HG03095 (cell line): Measurements from ENCODE around the gene LGALS7B.
"Not testable (repeated sequence)": the region's sequence is repeated elsewhere in the genome, so short reads cannot be mapped to it uniquely, and the experiment has no call there.

ENCODE experiments used
- ATAC-seq: cut with Tn5 transposase; IDR thresholded peaks from one replicate; pipeline ENCODE4 v1.9.1; 2021; ENCODE audit warnings: moderate library complexity; ENCODE audit not compliant: unreplicated experiment

LGALS7B gene

DNA sequence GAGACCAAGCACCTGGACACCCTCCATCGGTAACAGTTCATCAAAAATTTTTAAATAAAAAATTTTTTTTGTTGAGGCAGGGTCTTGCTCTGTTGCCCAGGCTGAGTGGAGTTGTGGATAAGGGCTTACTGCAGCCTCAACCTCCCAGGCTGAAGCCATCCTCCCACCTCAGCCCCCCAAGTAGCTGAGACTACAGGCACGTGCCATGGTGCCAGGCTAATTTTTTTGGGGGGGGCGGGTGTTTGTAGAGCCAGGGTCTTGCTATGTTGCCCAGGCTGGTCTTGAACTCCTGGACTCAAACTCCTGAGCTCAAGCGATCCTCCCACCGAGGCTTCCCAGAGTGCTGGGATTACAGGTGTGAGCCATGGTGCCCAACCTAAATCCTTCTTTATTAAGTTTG, 4.7 kb downstream of the LGALS7B start:
- no peak for ATAC-seq

DNA sequence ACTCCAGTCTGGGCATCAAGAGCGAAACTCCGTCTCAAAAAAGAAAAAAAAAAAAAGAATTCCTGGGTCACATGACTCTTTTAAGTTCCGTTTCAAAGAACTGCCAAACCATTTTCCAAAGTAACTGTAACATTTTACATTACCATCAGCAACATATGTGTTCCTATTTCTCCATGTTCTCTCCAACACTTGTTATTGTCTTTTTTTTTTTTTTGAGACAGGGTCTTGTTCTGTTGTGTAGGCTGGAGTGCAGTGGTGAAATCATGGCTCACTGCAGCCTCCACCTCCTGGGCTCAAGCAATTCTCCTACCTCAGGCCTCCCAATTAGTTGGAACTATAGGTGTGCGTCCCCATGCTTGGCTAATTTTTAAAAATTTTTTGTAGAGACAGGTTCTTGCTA, 6.5 kb downstream of the LGALS7B start:
- ATAC-seq, result no peak

DNA sequence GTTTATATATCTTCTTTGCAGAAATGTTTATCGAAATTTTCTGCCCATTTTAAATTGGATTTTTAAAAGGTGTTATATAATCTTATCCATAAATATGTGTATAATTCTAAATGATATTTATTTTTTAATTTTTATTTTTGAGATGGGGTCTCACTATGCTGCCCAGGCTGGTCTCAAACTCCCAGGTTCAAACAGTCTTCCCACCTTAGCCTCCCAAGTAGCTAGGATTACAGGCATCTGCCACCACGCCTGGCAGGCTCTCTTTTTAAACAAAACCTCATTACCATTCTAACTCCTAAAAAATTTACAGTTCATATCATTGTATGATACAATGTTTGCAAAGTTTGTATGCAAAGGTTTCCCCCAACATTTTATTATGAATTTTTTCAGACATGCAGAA, 7.2 kb downstream of the LGALS7B start:
- no peak for ATAC-seq

DNA sequence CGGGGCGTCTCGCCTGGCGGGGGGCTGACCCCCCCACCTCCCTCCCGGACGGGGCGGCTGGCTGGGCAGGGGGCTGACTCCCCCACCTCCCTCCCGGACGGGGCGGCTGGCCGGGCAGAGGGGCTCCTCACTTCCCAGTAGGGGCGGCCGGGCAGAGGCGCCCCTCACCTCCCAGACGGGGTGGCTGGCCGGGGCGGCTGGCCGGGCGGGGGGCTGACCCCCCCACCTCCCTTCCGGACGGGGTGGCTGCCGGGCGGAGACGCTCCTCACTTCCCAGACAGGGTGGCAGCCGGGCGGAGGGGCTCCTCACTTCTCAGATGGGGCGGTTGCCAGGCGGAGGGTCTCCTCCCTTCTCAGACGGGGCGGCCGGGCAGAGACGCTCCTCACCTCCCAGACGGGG, 8.8 kb downstream of the LGALS7B start:
- ATAC-seq, result not testable (repeated sequence)

DNA sequence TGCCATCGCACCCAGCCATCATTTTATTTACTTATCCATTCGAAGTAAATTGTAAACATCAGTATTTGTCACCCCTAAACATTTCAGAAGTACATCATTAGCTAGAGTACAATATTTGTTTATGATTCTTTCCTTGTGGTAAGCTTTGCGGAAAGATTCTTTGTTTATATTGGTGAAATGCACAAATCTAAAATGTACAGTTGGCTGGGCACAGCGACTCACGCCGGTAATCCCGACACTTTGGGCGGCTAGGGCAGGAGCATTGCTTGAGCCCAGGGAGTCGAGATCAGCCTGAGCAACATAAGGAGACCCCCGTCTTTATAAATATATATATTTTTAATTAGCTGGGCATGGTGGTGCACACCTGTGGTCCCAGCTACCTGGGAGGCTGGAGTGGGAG, 10.1 kb downstream of the LGALS7B start:
- ATAC-seq, result no peak

DNA sequence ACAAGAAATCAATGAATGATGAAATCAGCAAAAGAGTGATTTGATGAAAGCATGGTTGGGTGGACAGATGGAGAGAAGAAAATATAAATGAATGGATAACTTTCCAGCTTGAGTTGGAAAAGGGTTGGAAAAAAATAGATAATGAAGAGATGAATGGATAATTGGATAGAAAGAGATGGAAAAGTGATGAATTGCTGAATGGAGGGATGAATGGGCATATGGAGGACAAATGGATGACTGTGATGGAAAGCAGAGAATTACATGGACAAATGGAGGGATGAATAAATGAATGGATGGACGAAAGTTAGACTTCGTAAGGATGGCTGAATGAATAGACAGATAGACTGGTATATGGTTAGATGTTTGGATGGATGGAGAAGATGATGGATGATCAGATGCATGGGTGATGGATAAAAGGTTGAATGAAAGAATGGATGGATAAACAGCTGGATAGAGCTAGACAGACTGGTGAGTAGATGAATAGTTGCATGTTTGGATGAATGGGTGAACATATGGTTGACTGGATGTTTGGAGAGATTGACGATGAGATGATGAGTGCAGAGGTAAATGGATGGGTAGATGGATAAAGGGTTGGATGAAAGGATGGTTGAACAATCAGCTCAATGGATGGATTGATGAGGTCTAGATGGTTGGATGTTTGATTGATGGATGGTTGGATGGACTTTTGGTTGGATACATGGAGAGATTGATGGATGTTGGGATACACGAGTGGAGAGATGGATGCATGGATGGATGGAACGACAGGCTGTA, 11.8 kb downstream of the LGALS7B start:
- ATAC-seq, result no peak

DNA sequence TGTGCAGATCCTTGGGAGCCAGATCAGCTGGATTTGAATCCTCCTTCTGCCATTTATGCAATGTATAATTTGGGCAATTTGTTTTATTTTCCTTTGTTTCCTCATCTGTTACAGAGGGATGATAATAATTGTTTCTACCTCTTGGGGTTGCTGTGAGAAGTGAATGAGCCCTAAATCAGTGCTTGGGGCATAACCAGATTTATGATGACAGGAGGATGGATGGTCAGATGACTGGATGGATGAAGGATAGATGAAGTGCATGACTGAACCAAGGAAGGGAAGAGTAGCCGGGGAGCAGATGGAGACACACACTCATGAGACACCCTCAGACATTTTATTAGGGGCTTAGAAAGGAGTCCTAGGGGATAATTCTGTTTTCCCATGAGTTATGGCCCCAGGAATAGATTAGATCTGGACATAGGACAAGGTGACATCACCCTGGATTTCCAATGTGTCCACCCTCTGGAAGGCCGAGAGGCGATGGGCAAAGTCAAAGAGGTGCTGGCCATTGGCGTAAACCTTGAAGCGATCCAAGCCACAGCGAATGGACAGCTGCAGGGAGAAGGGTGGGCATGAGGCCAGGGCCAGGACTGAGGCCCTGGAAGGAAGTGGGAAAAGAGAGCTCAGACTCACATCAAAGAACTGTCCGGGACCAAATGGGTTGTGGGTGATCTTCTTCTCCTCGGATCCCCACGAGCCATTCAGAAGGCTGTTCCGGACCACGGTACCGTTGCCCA, 12.5 kb downstream of the LGALS7B start:
- ATAC-seq, result no peak

DNA sequence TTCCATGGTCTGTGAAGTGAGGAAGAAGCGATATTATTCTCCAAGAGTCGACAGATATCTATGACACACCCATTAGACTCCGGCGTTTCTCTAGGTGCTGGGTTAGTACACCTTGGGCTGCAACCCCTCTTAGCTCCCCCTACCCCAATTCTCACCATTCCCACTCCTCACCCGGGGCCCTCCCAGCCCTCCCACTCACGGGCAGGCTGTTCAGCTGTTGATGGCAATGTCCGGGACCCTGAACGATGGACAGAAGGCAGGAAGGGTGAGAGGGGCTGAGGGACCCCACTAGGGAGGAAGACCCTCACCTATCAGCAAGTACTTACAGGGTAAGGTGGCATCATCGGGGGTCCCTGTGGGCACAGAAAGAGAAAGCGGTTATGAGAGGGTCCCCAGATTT, 14.5 kb downstream of the LGALS7B start:
- no peak for ATAC-seq

DNA sequence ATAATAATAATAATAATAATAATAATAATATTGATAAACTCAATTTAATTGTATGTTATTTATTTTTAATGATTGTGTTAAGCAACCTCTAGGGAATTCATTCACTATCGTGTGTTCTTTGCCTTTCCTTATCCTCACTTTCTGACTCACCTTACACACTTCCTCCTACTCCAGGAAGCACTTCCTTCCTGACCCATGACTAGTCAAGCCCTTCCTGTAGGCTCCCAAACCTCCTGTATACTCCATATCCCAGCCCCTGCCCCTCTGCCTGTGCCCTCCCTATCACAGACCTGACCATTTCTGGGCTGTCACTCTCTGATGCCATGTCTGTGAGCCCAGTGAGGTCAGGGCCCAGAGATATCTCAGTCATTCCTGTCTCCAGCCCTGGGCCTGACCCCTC, 16.2 kb downstream of the LGALS7B start:
- no peak for ATAC-seq

DNA sequence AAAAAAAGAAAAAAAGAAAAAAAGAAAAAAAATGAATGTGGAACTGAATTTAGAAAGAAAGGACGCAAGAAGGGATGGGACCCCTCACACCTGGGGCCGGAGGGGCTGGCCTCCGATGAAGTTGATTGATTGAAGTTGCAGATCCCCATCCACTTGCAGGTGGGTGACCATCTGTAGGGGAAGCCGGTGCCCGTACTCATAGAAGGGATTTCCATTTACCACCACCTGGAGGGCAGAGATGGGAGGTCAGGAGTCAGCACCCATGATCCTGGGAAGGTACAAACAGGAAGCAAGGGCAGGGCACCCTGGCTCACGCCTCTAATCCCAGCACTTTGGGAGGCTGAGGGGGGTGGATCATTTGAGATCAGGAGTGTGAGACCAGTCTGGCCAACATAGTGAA, 17.4 kb downstream of the LGALS7B start:
- ATAC-seq, result no peak

DNA sequence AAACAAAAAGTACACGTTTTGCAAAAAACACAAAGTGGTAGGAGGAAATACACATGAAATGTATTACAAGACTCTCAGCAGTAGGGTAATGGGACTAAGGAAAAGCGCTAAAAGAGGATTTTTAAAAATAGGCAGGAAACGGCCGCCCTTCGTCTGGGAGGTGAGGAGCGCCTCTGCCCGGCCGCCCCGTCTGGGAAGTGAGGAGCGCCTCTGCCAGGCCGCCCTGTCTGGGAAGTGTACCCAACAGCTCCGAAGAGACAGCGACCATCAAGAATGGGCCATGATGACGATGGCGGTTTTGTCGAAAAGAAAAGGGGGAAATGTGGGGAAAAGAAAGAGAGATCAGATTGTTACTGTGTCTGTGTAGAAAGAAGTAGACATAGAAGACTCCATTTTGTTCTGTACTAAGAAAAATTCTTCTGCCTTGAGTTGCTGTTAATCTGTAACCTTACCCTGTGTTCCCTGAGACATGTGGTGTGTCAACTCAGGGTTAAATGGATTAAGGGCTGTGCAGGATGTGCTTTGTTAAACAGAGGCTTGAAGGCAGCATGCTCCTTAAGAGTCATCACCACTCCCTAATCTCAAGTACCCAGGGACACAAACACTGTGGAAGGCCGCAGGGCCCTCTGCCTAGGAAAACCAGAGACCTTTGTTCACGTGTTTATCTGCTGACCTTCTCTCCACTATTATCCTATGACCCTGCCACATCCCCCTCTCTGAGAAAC, 18.5 kb downstream of the LGALS7B start:
- not testable (repeated sequence) for ATAC-seq

DNA sequence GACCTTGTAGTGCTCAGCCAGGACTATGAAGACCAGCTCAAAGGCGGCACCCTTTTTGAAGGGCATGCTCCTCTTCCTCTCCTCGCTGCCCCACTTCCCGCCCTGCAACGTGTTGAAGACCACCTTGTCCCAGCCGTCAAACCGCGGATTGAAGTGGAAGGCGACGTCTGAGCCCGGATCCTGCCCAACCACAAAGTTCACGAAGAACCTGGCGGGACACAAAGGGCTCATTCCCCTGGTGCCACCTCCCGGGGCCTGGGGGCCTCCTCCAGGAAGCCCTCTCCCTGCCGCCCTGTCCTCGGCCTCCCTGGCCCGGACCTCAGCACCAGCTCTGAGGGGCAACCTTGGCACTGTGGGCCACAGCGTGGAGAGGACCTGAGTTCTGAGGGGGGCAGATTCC, 19.7 kb downstream of the LGALS7B start:
- ATAC-seq, result no peak

DNA sequence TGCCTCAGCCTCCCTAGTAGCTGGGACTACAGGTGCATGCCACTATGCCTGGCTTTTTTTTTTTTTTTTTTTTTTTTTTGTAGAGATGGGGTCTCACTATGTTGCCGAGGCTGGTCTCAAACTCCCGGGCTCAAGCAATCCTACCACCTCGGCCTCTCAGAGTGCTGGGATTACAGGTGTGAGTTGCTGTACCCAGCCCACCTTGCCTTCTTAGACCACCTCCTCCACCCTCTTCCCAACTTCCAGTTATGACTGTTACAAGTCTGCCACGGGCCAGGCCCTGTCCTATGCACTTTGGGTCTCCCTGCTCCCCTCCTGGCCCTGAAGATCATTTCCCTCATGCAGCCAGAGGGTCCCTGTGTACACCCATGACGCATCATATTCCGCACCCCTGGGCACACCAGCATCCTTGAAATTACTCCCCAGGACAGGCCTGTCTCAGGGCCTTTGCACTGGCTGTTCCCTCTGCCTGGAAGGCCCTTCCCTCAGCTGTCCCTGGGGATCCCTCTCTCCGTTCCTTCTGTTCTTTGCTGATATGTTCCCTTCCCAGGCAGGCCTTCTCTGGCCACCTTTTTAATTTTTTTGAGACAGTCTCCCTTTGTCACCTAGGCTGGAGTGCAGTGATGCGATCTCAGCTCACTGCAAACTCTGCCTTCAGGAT, 20.7 kb downstream of the LGALS7B start:
- ATAC-seq, result no peak

DNA sequence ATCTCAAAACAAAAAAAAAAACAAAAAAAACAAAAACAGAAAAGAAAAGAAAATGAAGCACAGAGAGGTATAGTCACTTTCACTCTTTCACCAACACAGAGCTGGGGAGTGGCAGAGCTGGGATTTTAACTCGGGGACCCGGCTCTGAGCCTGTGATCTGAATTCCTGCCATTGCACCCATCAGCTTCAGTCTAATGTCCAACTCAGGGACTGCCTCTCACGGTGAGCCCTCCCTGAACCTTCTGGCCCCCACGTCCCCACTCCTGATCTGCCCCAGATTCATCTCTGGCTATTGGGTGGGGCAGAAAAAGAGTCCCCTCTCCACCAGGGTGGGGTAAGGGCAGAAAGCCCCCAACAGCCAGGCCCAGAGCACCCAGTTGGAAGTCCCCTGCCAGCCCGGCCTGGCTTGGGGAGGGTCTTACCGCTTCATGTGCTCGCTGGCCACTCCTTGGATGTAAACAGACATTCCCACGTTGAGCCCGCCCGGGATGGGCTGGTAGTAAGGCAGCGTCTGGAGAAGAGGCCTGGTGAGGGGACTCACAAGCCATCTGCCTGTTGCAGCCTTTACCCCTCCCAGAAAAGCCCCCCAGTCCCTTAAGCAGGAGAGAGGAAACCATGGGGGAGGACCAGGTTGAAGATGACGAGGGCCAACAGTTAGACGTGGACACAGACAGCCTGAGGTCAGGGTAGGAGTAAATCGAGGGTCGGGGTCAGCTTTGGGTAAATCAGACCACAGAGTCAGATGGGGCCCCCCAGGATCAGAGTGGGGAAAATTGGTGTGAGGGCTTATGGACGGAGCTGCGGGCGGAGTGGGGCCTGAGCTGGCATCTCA, 23.2 kb downstream of the LGALS7B start:
- ATAC-seq, result no peak

DNA sequence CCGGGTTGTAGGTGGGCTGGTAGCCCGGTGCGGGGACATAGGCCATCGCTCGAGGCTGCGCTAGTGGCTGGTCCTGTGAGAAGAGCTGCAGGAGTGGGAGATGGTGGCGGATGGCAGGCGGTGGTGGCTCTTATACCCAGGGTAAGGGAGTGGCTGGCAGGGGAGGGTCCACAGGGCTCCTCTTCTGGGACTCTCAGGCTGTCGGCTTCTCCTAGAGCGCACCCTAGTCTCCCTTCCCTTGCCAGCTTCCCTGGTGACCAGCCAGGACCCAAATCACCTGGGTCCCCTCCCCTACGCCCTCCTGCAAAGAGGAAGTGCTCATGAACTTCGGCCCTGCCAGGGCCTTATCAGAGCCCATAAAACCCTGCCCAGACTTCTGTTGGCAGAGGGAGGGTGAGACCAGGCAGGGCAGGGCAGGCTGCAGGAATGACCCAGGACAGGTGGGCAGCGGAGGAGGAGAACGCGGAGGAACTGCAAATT, 23.9 kb downstream of the LGALS7B start, which contains the start of gene LGALS4:
Gene LGALS4 (minus strand): TSS at position 105 of the 480 bp plus-strand sequence. CDS start 59 bp downstream, at position 46.
- no peak for ATAC-seq

DNA sequence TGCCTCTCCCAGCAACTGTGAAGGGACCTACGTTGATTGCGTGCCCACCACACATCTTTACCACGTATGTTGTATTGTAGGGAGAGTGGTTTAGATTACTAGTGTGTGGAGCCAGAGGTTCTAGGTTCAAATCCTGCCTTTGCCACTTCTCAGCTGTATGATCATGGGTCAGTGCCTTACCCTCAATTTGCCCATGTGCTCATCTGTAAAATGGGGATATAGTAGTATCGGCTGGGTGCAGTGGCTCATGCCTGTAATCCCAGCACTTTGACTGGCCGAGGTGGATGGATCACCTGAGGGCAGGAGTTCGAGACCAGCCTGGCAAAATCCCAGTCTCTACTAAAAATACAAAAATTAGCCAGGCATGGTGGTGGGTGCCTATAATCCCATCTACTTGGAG, 24.3 kb downstream of the LGALS7B start:
- ATAC-seq, result no peak

DNA sequence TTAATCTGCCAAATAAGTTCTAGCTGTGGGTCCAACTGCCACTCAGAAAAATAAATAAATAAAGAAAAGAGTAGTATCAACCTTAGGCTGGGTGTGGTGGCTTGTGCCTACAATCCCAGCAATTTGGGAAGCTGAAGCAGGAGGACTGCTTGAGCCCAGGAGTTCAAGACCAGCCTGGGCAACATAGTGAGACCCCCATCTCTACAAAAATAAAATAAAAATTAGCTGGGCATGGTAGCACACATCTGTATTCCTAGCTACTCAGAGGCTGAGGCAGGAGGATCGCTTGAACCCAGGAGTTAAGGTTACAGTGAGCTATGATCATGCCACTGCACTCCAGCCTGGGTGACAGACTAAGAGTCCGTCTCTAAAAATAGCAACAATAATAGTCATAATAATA, 24.9 kb downstream of the LGALS7B start:
- ATAC-seq, result not testable (repeated sequence)

DNA sequence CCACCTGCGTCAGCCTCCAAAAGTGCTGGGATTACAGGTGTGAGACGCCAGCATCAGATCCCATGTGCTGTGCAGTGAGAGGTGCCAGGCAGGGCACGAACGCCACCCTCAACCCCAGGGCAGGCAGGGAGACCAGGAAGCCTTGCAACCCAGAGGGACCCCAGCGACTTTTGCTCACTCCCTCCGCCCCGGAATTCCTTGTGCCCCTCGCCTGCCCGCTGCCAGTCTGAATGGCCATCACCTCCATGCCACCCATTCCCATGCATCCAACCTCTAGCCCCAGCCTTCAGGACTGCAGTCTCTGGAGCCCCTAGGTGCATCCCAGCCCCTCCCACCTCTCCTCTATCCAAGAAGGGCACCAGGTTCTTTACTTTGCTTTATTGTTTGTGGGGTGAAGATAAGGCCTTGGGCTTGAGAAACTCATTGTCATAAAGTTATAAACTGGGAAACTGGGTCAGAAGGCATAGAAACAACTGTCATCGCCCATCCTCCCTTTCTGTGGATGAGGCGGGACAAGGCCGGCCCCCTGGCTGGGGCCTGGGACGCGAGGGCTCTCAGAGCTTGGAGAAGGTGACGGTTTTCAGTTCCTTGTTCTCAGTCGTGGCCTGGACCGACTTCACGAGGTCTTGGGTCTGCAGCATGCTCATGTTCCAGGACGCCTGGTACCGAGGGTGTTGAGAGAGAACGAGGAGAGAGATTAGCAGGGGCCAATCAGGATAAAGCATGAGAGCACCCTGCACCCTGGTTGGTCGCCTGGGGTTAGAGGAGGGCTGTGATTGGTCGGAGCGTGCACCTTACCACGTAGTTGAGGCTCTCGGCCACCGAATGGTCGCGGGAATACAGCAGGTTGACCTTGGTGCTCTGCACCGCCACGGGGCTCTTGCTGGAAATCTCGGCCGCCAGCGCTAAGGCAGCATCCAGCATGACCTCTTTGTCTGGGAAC, 26.3 kb downstream of the LGALS7B start:
- ATAC-seq, result no peak

DNA sequence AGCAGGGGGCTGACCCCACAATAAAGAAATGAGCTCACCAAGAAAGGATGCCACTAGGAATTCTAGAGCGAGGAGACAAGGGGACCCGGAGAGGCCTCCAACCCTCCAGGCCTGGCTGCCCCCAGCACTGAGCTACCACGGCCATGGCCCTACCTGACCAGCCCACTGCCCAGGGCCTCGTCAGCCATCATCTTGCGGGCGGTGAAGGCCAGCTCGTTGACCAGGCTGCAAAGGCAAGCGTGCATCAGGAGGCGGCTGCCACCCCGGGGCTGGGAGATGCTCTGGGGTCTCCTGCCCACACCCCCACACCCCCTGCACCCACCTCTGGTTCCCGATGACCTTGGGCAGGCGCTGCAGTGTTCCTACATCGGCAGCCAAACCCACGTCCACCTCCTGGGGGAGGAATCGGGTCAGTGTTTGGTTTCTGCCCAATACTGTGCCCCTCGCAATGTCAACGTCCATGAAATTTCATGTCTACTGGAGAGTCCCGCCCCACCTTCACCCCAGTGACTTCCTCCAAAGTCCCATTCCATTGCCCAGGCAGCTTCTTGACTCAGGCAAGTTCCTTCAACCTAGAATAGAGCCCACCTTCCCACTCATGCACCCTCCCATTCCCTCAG, 27.2 kb downstream of the LGALS7B start:
- ATAC-seq, result no peak
